GM10847 (cell line): ENCODE results near the gene ACOT6.

Experiments
- POLR2A ChIP-seq: IDR thresholded peaks from 2 replicates; pipeline ENCODE4 v1.6.1; 2011; ENCODE audit not compliant: insufficient read length; ENCODE audit errors: extremely low read depth

Gene ACOT6, protein sequence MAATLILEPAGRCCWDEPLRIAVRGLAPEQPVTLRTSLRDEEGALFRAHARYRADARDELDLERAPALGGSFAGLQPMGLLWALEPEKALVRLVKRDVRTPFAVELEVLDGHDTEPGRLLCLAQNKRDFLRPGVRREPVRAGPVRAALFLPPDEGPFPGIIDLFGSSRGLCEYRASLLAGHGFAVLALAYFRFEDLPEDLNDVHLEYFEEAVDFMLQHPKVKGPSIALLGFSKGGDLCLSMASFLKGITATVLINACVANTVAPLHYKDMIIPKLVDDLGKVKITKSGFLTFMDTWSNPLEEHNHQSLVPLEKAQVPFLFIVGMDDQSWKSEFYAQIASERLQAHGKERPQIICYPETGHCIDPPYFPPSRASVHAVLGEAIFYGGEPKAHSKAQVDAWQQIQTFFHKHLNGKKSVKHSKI

DNA sequence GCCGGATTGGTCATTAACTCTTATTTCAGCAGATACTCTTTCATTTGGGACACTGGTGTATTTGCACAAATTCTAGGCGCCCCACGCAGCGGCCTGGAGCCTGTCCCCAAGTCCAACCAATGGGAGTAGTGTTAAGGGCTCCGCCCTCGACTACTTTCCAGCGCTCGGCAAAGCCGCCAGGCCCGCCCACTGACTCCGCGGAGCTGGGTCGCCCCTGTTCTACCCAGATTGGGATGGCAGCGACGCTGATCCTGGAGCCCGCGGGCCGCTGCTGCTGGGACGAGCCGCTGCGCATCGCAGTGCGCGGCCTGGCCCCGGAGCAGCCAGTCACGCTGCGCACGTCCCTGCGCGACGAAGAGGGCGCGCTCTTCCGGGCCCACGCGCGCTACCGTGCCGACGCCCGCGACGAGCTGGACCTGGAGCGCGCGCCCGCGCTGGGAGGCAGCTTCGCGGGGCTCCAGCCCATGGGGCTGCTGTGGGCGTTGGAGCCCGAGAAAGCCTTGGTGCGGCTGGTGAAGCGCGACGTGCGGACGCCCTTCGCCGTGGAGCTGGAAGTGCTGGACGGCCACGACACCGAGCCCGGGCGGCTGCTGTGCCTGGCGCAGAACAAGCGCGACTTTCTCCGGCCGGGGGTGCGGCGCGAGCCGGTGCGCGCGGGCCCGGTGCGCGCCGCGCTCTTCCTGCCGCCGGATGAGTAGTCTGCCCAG lies at the start of gene ACOT6:
Gene ACOT6, plus strand, starts transcription at position 179 of the 707 bp plus-strand sequence. Its CDS starts 55 bp downstream, at position 234.
- TF ChIP-seq POLR2A = no peak

DNA sequence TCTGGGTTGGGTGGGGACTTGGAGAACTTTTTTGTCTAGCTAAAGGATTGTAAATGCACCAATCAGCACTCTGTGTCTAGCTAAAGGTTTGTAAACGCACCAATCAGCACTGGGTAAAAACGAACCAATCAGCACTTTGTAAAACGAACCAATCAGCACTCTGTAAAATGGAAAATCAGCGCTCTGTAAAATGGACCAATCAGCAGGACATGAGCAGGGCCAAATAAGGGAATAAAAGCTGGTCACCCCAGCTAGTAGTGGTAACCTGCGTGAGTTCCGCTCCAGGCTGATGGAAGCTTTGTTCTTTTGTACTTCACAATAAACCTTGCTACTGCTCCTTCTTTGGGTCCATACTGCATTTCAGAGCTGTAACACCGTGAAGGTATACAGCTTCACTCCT lies 45.0 kb upstream of the ACOT6 start:
- TF ChIP-seq POLR2A = no peak

DNA sequence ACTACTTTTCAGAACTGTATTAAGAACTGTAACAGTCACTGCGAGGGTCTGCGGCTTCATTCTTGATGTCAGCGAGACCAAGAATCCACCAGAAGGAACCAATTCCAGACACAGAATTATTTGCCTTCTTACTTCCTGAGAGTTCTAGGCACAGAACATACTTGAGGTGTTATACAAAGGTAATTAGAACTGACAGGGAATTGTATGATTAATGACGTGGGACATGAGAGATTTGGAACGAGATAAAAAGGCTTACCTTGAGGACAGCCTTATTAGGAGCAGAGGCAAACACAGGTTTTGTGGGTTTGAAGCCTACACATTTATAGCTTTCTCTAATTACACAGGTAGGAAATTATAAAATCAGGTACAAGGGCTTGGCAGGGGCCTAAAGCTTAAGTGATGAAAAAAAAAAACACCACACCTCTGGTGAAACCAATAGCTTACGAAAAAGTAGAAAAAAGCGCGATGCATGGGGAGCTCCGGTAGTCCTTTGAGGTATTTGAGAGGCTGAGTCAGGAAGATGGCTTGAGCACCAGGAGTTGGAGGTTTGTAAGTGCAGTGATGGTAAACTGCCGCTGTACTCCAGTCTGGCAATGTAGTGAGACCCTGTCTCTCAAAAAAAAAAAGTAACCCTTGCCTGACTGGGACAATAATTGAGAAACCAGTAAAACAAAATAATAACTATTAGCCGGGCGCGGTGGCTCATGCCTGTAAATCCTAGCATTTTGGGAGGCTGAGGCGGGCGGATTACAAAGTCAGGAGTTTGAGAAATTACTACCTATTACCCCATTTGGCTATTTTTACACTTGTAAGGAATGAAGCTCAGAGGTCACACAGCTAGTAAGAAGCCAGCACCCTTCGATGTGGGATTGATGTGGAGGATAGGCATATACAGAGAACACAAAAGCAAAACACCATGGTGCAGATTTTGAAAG lies 44.1 kb upstream of the ACOT6 start:
- TF ChIP-seq POLR2A = no peak

DNA sequence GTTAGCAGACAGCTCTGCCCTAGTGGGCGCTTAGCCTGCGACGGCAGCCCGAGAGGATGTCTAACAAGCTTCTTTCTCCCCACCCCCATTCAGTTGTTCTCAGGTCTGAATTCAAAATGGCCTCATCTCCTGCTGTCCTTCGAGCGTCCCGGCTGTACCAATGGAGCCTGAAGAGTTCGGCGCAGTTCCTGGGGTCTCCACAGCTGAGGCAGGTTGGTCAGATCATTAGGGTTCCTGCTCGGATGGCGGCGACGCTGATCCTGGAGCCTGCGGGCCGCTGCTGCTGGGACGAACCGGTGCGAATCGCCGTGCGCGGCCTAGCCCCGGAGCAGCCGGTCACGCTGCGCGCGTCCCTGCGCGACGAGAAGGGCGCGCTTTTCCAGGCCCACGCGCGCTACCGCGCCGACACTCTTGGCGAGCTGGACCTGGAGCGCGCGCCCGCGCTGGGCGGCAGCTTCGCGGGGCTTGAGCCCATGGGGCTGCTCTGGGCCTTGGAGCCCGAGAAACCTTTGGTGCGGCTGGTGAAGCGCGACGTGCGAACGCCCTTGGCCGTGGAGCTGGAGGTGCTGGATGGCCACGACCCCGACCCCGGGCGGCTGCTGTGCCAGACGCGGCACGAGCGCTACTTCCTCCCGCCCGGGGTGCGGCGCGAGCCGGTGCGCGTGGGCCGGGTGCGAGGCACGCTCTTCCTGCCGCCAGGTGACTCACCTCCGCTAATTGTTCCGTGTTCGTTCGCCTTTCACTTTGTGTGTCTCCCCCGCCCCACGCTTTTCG lies 42.9 kb upstream of the ACOT6 start, which contains the start of gene ACOT2:
Gene ACOT2, plus strand, starts transcription at position 29 of the 774 bp plus-strand sequence. Its CDS starts 28 bp downstream, at position 57.
- peak; percentile 10 for TF ChIP-seq POLR2A

DNA sequence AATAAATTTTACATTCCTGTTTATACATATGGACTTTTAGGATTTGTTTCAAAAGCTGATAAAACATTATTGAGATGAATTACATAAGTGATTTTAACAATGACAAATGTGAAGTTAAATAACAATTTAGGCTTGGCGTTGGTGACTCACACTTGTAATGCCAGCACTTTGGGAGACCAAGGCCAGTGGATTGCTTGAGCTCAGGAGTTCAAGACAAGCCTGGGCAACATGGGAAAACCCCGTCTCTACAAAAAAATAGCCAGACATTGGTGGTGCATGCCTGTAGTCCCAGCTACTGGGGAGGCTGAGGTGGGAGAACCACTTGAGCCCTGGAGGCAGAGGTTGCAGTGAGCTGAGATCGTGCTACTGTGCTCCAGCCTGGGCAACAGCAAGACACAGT lies 35.9 kb upstream of the ACOT6 start:
- TF ChIP-seq POLR2A = no peak

DNA sequence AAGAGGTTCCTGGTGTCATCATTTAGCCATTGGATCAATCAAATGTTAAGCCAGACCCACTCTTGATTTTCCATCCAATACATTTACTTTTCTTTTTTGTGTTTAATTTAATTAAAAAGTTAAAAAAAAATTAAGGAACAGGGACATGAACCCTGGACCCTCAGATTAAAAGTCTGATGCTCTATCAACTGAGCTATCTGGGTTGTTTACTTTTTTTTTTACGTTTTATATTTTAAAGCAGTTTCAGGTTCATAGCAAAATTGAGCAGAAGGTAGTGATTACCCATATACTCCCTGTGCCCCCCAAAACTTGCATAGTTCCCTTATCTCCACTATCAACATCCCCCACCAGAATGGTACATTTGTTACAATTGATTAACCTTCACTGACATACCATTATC lies 23.6 kb upstream of the ACOT6 start:
- no peak for TF ChIP-seq POLR2A

DNA sequence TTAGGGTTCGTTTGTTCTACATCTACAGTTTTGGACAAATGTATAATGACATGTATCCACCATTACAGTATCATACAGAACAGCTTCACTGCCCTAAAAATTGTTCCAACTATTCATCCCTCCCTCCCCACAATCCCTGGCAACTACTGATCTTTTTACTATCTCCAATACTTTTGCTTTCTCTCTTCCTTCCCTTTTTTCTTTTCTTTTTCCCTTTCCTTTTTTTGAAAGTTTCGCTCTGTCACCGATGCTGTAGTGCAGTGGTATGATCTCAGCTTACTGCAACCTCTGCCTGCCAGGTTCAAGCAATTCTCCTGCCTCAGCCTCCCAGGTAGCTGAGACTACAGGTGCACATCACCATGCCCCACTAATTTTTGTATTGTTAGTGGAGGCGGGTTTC lies 23.2 kb upstream of the ACOT6 start:
- TF ChIP-seq POLR2A = no peak

DNA sequence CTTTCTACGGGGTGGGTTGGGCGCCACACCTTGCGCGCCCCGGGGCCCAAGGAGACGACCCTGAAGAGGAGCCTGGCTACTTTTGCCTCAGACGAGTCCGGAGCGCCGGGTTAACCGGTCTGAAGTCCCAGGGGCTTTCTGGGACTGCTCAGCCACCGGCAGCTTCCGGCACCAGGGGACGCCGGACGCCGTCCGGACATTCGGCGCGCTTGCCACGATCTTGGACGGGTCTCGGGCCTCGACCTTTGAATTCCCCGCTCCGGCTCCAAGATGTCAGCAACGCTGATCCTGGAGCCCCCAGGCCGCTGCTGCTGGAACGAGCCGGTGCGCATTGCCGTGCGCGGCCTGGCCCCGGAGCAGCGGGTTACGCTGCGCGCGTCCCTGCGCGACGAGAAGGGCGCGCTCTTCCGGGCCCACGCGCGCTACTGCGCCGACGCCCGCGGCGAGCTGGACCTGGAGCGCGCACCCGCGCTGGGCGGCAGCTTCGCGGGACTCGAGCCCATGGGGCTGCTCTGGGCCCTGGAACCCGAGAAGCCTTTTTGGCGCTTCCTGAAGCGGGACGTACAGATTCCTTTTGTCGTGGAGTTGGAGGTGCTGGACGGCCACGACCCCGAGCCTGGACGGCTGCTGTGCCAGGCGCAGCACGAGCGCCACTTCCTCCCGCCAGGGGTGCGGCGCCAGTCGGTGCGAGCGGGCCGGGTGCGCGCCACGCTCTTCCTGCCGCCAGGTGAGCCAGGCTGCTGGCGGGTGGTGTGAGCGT lies 20.4 kb upstream of the ACOT6 start, which contains the start of gene ACOT4:
Gene ACOT4, plus strand, starts transcription at position 184 of the 760 bp plus-strand sequence. Its CDS starts 87 bp downstream, at position 271.
- TF ChIP-seq POLR2A = peak; percentile 44

DNA sequence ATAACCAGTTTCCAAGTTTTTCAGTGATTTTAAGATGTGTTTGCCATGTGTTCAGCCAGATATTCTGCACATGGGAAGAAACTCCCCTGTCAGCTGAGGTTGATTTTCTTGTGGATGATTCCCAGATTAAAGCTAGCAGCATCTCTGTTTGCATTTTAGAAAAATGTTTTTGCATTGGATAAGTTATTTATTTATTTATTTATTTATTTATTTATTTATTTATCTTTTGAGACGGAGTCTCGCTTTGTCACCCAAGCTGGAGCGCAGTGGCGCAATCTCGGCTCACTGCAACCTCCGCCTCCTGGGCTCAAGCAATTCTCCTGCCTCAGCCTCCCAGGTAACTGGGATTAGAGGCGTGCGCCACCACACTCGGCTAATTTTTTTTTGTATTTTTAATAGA lies 17.8 kb upstream of the ACOT6 start:
- TF ChIP-seq POLR2A = no peak

DNA sequence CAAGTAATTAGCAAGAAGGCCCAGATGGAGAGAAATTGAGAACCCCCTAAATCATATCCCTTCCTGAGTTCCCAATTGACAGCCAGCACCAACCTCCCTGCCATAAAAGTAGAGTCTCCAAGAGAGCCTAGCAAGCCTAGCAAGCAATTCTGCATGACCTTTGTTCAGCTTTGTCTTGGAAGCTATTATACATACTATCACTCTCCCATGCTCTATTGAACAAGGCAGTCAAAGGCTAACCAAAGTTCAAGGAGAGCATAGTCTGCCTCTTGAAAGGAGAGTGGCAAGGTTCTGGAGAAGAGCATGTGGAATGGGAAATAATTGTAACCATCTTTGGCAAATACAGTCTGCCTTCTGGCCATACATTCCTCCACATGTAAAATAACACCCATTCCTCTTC lies 12.8 kb upstream of the ACOT6 start:
- TF ChIP-seq POLR2A = no peak

DNA sequence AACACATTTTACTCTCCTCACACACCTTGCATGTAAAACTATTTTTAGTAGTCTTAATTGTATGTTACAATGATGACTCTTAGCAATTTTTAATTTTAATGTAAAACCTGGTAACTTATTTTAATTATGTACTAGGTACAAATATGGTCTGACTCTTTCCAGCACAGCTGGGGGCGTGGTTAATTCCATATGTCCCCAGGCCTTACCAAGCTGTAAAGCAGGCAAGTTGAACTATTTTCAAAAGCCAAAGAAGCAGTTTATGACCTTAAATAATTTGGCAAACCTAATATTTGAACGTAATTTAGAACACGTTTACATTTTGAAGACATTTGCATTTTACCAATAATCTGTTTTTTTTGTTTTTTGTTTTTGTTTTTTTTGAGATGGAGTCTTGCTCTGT lies 9.3 kb upstream of the ACOT6 start:
- no peak for TF ChIP-seq POLR2A

DNA sequence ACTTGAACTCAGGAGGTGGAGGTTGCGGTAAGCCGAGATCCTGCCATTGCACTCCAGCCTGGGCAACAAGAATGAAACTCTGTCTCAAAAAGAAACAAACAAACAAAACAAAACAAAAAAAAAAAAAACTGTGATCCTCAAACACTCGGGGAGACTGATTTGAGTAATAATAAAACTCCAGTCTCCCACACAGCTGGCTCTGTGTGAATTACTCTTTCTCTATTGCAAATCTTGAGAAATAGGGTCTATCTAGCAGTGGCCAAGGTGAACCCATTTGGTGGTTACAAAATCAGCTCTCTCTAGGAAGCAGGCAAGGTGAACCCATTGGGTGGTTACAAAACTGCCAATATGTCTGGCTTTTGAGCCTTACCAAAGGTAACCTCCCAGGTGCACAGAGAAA lies 6.0 kb upstream of the ACOT6 start:
- TF ChIP-seq POLR2A = no peak

DNA sequence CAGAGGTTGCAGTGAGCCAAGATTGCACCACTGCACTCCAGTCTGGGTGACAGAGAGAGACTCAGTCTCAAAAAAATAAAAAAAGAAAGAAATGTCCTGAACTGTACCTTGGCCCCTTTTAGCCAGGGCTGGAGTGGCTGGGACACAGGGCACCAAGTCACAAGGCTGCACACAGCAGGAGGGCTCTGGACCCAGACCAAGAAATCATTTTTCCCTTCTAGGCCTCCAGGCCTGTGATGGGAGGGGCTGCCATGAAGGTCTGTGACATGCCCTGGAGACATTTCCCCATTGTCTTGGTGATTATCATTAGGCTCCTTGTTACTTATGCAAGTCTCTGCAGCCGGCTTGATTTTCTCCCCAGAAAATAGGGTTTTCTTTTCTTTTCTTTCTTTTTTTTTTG lies 5.1 kb upstream of the ACOT6 start:
- no peak for TF ChIP-seq POLR2A

DNA sequence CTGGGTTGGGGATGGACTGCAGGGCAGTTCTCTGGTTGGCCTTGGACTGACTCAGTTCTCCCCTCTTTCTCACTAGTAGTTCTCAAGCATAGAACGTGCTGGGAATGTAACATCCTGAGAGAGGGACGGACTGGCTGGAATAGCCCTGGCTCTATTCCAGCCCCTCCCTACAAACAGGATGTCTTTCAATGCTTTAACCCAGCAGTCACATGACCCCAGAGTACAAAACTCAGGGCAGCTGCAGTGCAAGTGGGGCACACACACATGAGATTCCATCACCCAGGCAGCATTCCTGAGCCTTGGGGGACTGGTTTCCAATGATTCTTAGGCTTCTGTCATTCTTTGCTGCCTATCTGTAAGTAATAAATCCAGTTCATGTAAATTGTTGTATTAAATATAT lies 1.6 kb upstream of the ACOT6 start:
- no peak for TF ChIP-seq POLR2A
